ENCODE measurements around the gene PARP8. TPM values are rescaled to one million over a fixed set of nuclear protein-coding genes. Genes with fewer than 3 reads are reported as not detected.

Gene PARP8
- total and polyA plus RNA-seq, 2 of the 8 experiments (the other 6 are each of a cell fraction or from before 2014, with no cell fraction given): 16.6 to 30.6 TPM

DNA sequence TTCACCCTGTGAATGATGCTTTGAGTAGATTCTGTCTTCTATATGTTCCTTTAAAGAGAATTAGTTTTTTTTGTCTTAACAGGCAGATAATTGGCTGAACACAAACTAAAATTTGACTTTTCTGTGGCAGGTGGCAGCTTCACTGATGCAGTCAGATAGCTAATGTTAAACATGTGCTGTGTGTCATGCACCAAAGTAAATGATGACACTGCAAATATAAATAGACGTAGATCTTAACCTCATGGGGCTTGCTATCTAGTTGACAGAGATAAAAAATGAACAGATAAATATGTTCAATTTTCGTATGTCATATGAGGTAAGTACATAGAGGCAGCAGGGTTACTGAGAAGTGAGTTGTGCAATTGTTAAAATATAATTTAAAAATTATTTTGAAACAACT lies 82.7 kb downstream of the PARP8 start:
- H3K4me2 ChIP-seq (ENCODE audit: insufficient read depth in 1 of 2, low read depth in 2 of 2, low read length in 2 of 2): no peak overlapping the region

More for the DNA sequence above, 82.7 kb downstream of the PARP8 start:
- Histone ChIP-seq H3K9me3 (ENCODE audit: insufficient read depth in 2 of 2, low read depth in 1 of 2, low read length in 1 of 2) (no peaks in the 10 kb centered on the region), H3K14ac (ENCODE audit: insufficient read length) (no peak overlapping the region), H4K8ac (ENCODE audit: extremely low read depth, insufficient read depth, low read length) (no peak overlapping the region), H3K23me2 (ENCODE audit: low read depth, low read length) (no peaks in the 10 kb centered on the region), H2BK12ac (ENCODE audit: low read depth, low read length) (no peak overlapping the region), H3K9ac (replicated peaks in 1 of 4; ENCODE audit: extremely low read depth in 1 of 4, low read depth in 3 of 4, low read length in 3 of 4) (no peak overlapping the region), H3K4me1 (replicated peaks in 1 of 4; ENCODE audit: control insufficient read depth in 3 of 4, insufficient read depth in 4 of 4, low read length in 3 of 4) (peaks cover 0 to 3% (median 0%) of the 10 kb centered on the region in 4 experiments; a peak in 1 of 7 replicates), H4K5ac (ENCODE audit: insufficient read length, low read depth, low read length) (no peak overlapping the region), H2BK15ac (ENCODE audit: low read length) (no peak overlapping the region), H3K18ac (ENCODE audit: extremely low read depth, low read length) (no peak overlapping the region), H2AK5ac (ENCODE audit: low read depth, low read length) (no peak overlapping the region), H2BK120ac (replicated peaks; ENCODE audit: low read depth, low read length) (no peak overlapping the region), H3K79me1 (ENCODE audit: low read depth, low read length) (peaks cover 2% of the 10 kb centered on the region; the same call in 1 of the 2 replicates), H3K23ac (ENCODE audit: insufficient read length) (no peak overlapping the region), H3K36me3 (ENCODE audit: control insufficient read depth in 2 of 4, insufficient read depth in 4 of 4, low read length in 3 of 4) (no peaks in the 10 kb centered on the region; a peak in 1 of 8 replicates), H2BK5ac (ENCODE audit: low read depth, low read length) (no peak overlapping the region), H2BK20ac (ENCODE audit: low read length) (no peak overlapping the region), H3K4ac (replicated peaks; ENCODE audit: insufficient read length, low read depth, low read length) (no peak overlapping the region), H3K79me2 (ENCODE audit: control insufficient read depth in 1 of 2, insufficient read depth in 2 of 2, low read length in 2 of 2) (peaks cover 0 to 60% of the 10 kb centered on the region in 2 experiments; a peak in 2 of 4 replicates), H3K56ac (replicated peaks; ENCODE audit: insufficient read length, low read depth, low read length) (no peak overlapping the region), H3K27me3 (replicated peaks in 1 of 4; ENCODE audit: control insufficient read depth in 3 of 4, extremely low read depth in 1 of 4, insufficient read depth in 3 of 4, low read length in 3 of 4) (no peaks in the 10 kb centered on the region), H2AFZ (ENCODE audit: low read length) (no peak overlapping the region), H4K91ac (replicated peaks; ENCODE audit: insufficient read length, low read length) (no peak overlapping the region), H3K27ac (ENCODE audit: low read depth, low read length) (no peak overlapping the region), H3K4me3 (ENCODE audit: extremely low read depth in 1 of 4, insufficient read depth in 2 of 4, low read depth in 3 of 4, low read length in 4 of 4) (no peak overlapping the region), H4K20me1 (replicated peaks in 1 of 2; ENCODE audit: control insufficient read depth in 1 of 2, insufficient read depth in 2 of 2, low read length in 2 of 2) (no peaks in the 10 kb centered on the region)
- WGBS, 2 experiments (ENCODE audit: extremely low coverage in 1 of 2, insufficient coverage in 1 of 2, insufficient read length in 1 of 2, insufficient replicate concordance in 2 of 2, low coverage in 1 of 2, low lambda C conversion rate in 2 of 2, missing lambda C conversion rate in 1 of 2): 82% methylated on average over 2 of the region's 2 CpGs; no CpG with 5 or more reads in 1 of the 2 experiments
- CTCF ChIA-PET (ENCODE audit: partially characterized antibody): no interaction called here
- DNase-seq (ENCODE audit: low read depth in 1 of 2, low spot score in 2 of 2) (no peak), FAIRE-seq (no peak)
- TF ChIP-seq GTF2F1 (IDR thresholded peaks at IDR 0.05; ENCODE audit: borderline replicate concordance, low read depth, low read length): no peak
- TF ChIP-seq, protein P1, sequence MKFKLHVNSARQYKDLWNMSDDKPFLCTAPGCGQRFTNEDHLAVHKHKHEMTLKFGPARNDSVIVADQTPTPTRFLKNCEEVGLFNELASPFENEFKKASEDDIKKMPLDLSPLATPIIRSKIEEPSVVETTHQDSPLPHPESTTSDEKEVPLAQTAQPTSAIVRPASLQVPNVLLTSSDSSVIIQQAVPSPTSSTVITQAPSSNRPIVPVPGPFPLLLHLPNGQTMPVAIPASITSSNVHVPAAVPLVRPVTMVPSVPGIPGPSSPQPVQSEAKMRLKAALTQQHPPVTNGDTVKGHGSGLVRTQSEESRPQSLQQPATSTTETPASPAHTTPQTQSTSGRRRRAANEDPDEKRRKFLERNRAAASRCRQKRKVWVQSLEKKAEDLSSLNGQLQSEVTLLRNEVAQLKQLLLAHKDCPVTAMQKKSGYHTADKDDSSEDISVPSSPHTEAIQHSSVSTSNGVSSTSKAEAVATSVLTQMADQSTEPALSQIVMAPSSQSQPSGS (IDR thresholded peaks at IDR 0.05; ENCODE audit: low read length): no peak
- no peak for TF ChIP-seq NRF1 (IDR thresholded peaks at IDR 0.05; ENCODE audit: low read depth, low read length)
- no peak for TF ChIP-seq CEBPB (IDR thresholded peaks at IDR 0.05; ENCODE audit: low read depth, low read length)
- no peak for TF ChIP-seq PHF8 (conservative IDR thresholded peaks at IDR 0.05; ENCODE audit: low read depth, low read length)
- POLR2A ChIA-PET (ENCODE audit: partially characterized antibody): no interaction called here

Measured in H1 (cell line).